PC-3 (cell line): ENCODE results near the gene MACROH2A2. TPM values are rescaled to one million over a fixed set of nuclear protein-coding genes. Genes with fewer than 3 reads are reported as not detected.

Experiments used
- ATAC-seq: fragments of 200-7000 bp; cut with Tn5 transposase; 2 replicates; pipeline ENCODE4 v1.9.1; 2020; ENCODE audit warnings: mild to moderate bottlenecking, moderate library complexity
- BruUV-seq: library from RNA; stranded (reverse); fragments of 400-500 nt; replicated peaks from 2 replicates; lab custom pipeline; 2021; lab: Mats Ljungman, UMichigan
- CTCF ChIA-PET: fragments of 300-600 bp; sonication (Branson Sonifier 250); formaldehyde crosslinking; loops from one replicate; lab custom pipeline; 2022; ENCODE audit warnings: antibody characterized with exemption; lab: Charles Lee
- POLR2A ChIA-PET: fragments of 300-600 bp; sonication (Branson Sonifier 250); formaldehyde crosslinking; loops from one replicate; lab custom pipeline; 2022; ENCODE audit warnings: antibody characterized with exemption; ENCODE audit not compliant: unreplicated experiment; lab: Charles Lee
- DNase-seq: peaks from one replicate; pipeline ENCODE4 v3.0.0-alpha.2; 2015
- H2AFZ ChIP-seq: fragments of 300-600 bp; sonication (generic); 2 replicates; pipeline ENCODE4 v1.6.0; 2016; ENCODE audit warnings: antibody characterized with exemption, low read length
- H3F3A ChIP-seq: fragments of 300-600 bp; sonication (generic); one replicate; pipeline ENCODE4 v1.6.0; 2017; ENCODE audit warnings: antibody characterized with exemption, low read length, control low read depth, mild to moderate bottlenecking; ENCODE audit not compliant: unreplicated experiment
- H3K27ac ChIP-seq: fragments of 300-600 bp; sonication (generic); 2 replicates; pipeline ENCODE4 v1.5.1; 2016; ENCODE audit warnings: mild to moderate bottlenecking, low read length
- H3K27me3 ChIP-seq: fragments of 300-600 bp; sonication (generic); 2 replicates; pipeline ENCODE4 v1.6.1; 2016; ENCODE audit warnings: low read length, mixed read lengths
- H3K36me3 ChIP-seq: fragments of 300-600 bp; sonication (generic); 2 replicates; pipeline ENCODE4 v1.6.1; 2016; ENCODE audit warnings: low read depth, mixed run types, low read length, mixed read lengths
- H3K4me1 ChIP-seq: fragments of 300-600 bp; sonication (generic); 2 replicates; pipeline ENCODE4 v1.5.1; 2016; ENCODE audit warnings: low read length; ENCODE audit not compliant: insufficient read depth
- H3K4me2 ChIP-seq: fragments of 300-600 bp; sonication (generic); 2 replicates; pipeline ENCODE4 v1.6.0; 2016; ENCODE audit warnings: low read length
- H3K4me3 ChIP-seq: fragments of 300-600 bp; sonication (generic); 2 replicates; pipeline ENCODE4 v1.5.1; 2016; ENCODE audit warnings: mild to moderate bottlenecking, low read length, mixed read lengths
- H3K79me2 ChIP-seq: fragments of 300-600 bp; sonication (generic); 2 replicates; pipeline ENCODE4 v1.6.1; 2017; ENCODE audit warnings: low read length, mixed read lengths
- H3K9ac ChIP-seq: fragments of 300-600 bp; sonication (generic); 2 replicates; pipeline ENCODE4 v1.6.0; 2016; ENCODE audit warnings: mild to moderate bottlenecking, low read length
- H3K9me2 ChIP-seq: fragments of 300-600 bp; sonication (generic); replicated peaks from 2 replicates; pipeline ENCODE4 v1.6.1; 2016; ENCODE audit warnings: mixed run types, low read length, mixed read lengths
- H3K9me3 ChIP-seq: fragments of 300-600 bp; sonication (generic); 2 replicates; pipeline ENCODE4 v1.6.1; 2016; ENCODE audit warnings: low read length, mixed read lengths
- H4K20me1 ChIP-seq: fragments of 300-600 bp; sonication (generic); 2 replicates; pipeline ENCODE4 v1.6.1; 2016; ENCODE audit warnings: low read length, mixed read lengths
- CTCF ChIP-seq: fragments of 300-600 bp; sonication (generic); conservative IDR thresholded peaks from 2 replicates; pipeline ENCODE4 v1.5.1; 2017; ENCODE audit warnings: antibody characterized with exemption, low read depth, mild to moderate bottlenecking, low read length
- EZH2 ChIP-seq: fragments of 300-600 bp; sonication (generic); IDR thresholded peaks from one replicate; pipeline ENCODE4 v1.6.1; 2017; ENCODE audit warnings: antibody characterized with exemption, mild to moderate bottlenecking, low read length; ENCODE audit not compliant: unreplicated experiment
- EZH2phosphoT487 ChIP-seq: fragments of 300-600 bp; sonication (generic); IDR thresholded peaks from 2 replicates; pipeline ENCODE4 v1.6.1; 2018; ENCODE audit warnings: mild to moderate bottlenecking, antibody characterized with exemption, low read length, borderline replicate concordance
- intact Hi-C: fragments of 100-400 bp; cut with micrococcal nuclease; formaldehyde crosslinking; loops from 2 replicates; pipeline ENCODE4 v1.9.0; 2023
- total RNA-seq: library from RNA; depleted of rRNA; stranded (reverse); fragments of >200 nt; gene quantifications from 2 replicates; pipeline ENCODE4 v1.2.3, GENCODE V29; 2014

The MACROH2A2 gene
- total RNA-seq, 1 experiment from 2014 or later, result 86.7 TPM

GRCh38 chr10:70145666-70146488, 93.2 kb downstream of the MACROH2A2 start:
- DNase-seq, result peak; percentile 83
- intact Hi-C loops, result loop anchor here (1.0 to 2.0 kb wide), 5 partner anchors 14 to 177 kb away; partner anchors contain the start of gene AIFM2

GRCh38 chr10:70146489-70147258, 94.0 kb downstream of the MACROH2A2 start, which contains the start of gene TYSND1:
Gene TYSND1, minus strand, starts transcription at chr10:70146700. Its CDS starts 114 bp downstream, at chr10:70146586.
- H3K79me2 ChIP-seq, result peaks cover 57% of the 10 kb centered on the region
- POLR2A ChIA-PET, result interaction anchor here (0.5 to 1.5 kb wide), 17 partner anchors 11 to 345 kb away, joined by 3 to 40 read pairs (median 4); partner anchors contain the start of genes COL13A1 and SAR1A
- TF ChIP-seq EZH2phosphoT487, result no peak
- no peak for TF ChIP-seq EZH2
- TF ChIP-seq CTCF, result peak; percentile 71
- DNase-seq (peak; percentile 100), ATAC-seq (peak; percentile 75)
- peak within 1 kb of the TSS; percentile 91 for H3K4me2 ChIP-seq
- H3K4me1 ChIP-seq, result peaks cover 21% of the 10 kb centered on the region
- CTCF ChIA-PET, result interaction anchor here (0.6 to 2.6 kb wide), 49 partner anchors 9 to 1136 kb away, joined by 3 to 50 read pairs (median 5); partner anchors contain the start of genes EIF4EBP2, MACROH2A2, PPA1 and SAR1A
- H3K36me3 ChIP-seq, result peaks cover 33% of the 10 kb centered on the region
- no peaks in the 10 kb centered on the region for H3K9me2 ChIP-seq
- H3K27me3 ChIP-seq, result no peaks in the 10 kb centered on the region
- BruUV-seq, result TSS peak; percentile 98
- peak within 1 kb of the TSS; percentile 57 for H3K27ac ChIP-seq
- no peaks in the 10 kb centered on the region for H3K9me3 ChIP-seq
- intact Hi-C loops, result loop anchor here (1.0 to 2.0 kb wide), 9 partner anchors 14 to 241 kb away; partner anchors contain the start of genes AIFM2, LRRC20 and SAR1A
- no peaks in the 10 kb centered on the region; the same call in 1 of the 2 replicates for H4K20me1 ChIP-seq
- H3K9ac ChIP-seq, result peak within 1 kb of the TSS; percentile 83
- peak within 1 kb of the TSS; percentile 72 for H3K4me3 ChIP-seq
- H3F3A ChIP-seq, result peaks cover 9% of the 10 kb centered on the region
- peak within 1 kb of the TSS; percentile 69 for H2AFZ ChIP-seq

More at GRCh38 chr10:70145666-70146488, 93.2 kb downstream of the MACROH2A2 start:
- peaks cover 29% of the 10 kb centered on the region for H3K36me3 ChIP-seq
- H3K27ac ChIP-seq, result peak overlapping the region; percentile 57
- H4K20me1 ChIP-seq, result no peaks in the 10 kb centered on the region; the same call in 1 of the 2 replicates
- peak overlapping the region; percentile 72 for H3K4me3 ChIP-seq
- no TSS peak for BruUV-seq
- peak overlapping the region; percentile 69 for H2AFZ ChIP-seq
- peaks cover 21% of the 10 kb centered on the region for H3K4me1 ChIP-seq
- H3K79me2 ChIP-seq, result peaks cover 52% of the 10 kb centered on the region
- TF ChIP-seq EZH2phosphoT487 (no peak), CTCF (peak; percentile 91)
- ATAC-seq, result peak; percentile 57
- peak overlapping the region; percentile 83 for H3K9ac ChIP-seq
- H3K27me3 ChIP-seq, result no peaks in the 10 kb centered on the region
- peak overlapping the region; percentile 91 for H3K4me2 ChIP-seq
- H3K9me3 ChIP-seq, result no peaks in the 10 kb centered on the region
- peaks cover 9% of the 10 kb centered on the region for H3F3A ChIP-seq
- POLR2A ChIA-PET, result interaction anchor here (0.6 to 1.5 kb wide), 13 partner anchors 11 to 344 kb away, joined by 3 to 40 read pairs (median 4); partner anchors contain the start of genes COL13A1 and SAR1A
- CTCF ChIA-PET, result interaction anchor here (0.6 to 2.6 kb wide), 48 partner anchors 9 to 1135 kb away, joined by 3 to 50 read pairs (median 5); partner anchors contain the start of genes EIF4EBP2, MACROH2A2, PPA1 and SAR1A
- H3K9me2 ChIP-seq, result no peaks in the 10 kb centered on the region
